HG03520 (cell line): ENCODE data around the gene KCTD3.

Experiments used
- ATAC-seq: cut with Tn5 transposase; IDR thresholded peaks from one replicate; pipeline ENCODE4 v1.9.1; 2021; ENCODE audit warnings: mild to moderate bottlenecking, moderate library complexity; ENCODE audit not compliant: unreplicated experiment

The KCTD3 gene

DNA sequence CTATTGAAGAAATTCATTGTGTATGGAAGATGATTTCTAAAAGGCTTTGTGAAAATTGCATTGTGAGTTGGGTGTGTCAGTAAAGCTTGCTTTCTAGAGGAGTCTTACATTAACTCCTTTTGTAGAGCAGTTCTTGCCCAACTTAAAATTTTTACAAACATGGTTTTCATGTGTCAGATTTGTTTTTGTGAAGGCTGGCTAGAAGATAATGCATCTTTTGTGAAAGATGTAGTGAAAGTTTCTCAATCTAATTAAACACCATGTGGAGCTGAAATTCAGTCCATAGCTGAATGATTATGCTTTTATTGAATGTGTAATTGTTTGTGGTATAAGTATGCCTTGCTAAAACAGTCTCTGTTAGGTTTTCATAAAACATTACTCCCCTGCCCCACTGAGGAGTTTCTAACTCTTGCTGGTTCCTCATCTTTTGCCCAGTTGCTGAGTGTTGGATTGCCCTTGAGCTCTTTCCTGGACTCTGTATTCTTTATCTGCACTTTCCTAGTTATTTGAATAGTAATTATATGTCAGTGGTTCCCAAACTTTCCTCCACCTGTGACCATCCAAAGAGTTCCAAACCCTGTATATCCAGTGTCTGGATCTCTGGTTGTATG is 38.0 kb downstream of the KCTD3 start:
- ATAC-seq: no peak

DNA sequence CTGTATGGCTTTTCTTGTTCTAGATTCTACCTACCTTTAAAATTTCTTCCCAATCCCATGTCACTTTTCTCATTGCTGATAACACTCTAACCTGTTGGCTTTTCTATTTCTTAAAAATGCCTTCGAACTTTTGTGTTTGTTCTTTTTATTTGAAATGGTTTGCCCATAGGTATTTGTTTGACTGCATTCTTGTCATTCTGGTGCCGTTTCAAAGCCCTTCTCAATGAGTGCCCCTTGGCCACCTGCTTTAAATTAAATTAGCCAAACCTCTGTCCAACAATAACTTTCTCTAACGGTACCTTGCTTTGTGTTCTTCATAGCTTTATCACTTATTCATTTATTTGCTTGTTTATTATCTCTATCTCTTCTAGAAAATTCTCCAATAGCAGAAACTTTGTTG is 38.9 kb downstream of the KCTD3 start:
- ATAC-seq: no peak

DNA sequence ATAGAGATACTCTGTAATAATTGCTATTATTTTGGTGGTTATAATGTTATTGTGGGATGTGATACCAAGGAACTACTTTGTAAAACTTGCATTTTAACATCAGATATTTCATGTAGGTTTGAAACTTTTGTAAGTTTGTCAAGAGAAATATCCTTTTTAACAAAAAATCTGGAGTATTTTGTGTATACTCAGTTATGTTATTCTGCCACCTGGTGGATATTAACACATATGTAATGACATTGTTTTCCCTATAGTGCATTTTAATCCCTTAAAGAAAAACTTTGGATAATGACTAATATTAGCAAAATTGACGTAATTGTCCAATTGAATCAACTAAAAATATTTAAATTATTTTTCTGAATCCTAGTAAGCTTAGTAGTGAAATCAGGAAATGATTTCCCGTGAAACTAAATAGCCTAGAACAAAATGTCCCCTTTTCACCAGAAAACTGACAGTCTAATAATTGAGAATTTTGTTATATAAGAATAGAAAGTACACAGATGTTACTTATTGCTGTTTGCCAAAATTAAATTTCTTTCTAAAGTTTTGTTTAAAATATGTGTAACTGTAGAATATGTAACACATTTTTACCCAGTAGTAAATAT is 39.6 kb downstream of the KCTD3 start:
- ATAC-seq: peak; percentile 47

DNA sequence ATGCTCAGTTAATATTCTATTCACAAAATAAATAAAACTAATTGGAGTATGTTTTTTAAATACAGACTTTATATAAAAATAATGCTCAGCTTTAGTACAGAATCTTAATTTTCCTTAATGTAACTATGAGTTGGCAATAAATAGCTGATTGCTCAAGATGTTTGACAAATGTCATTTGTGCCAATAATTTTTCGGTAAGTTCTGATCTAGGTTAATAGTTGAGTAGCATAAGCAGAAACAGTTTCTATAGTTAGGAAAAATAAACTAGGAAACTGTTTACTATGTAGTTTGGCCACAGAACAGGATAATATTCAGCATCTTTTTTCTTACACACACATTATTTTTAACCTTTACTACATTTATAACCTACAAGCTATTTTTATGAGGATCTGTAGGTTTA is 40.3 kb downstream of the KCTD3 start:
- ATAC-seq: no peak

DNA sequence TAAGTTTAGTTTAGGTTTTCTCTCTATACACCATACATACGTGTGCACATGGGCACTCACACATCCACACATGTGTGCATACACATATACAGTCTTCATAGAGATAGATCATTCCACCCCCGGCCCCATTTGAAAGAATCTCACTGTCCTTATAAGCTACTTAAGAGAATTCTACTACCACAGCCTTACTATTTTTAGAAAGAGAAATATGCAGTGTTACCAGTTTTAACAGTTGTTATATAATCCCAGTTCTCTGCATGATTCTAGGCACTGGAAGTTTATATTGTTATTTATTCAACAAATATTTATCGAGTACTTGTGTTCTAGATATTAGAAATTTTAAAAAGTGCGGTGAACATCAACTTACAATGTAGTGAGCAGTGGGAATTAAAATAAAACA is 41.5 kb downstream of the KCTD3 start:
- ATAC-seq: no peak

DNA sequence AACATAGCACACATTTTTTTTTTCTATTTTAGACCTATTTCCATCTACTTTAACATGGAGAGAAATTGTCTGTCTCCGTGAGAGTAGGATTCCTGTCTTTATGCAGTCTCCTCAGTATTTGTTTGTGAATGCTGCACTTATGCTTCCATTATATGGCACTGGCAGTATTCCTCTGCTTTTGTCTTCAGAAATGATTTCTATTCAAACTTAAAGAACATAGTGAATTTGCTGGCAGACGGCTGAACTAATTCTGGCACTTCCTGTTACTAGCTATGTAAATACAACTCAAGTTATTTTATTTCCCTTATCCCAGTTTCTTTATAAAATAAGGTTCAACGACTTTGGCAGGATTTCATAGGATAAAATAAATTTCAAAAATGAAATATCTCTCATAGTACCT is 45.3 kb downstream of the KCTD3 start:
- no peak for ATAC-seq

DNA sequence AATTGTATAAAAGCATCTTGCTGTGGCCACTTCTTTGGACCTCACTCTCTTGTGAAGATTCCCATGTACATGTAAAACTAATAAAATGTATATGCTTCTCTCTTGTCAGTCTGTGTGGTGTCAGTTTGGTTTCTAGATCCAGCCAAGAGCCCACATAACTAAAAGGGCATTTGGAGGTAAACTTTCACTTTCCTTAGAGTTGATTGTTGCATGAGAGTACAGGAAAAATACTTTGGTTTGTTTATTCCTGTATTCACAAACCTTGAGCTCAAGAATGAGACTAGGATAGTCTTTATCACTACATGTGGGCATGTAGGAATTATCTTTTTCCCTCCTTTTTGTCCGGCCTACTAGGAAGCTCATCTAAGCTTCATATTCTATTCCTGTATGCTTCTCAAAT is 50.9 kb downstream of the KCTD3 start:
- ATAC-seq: no peak

DNA sequence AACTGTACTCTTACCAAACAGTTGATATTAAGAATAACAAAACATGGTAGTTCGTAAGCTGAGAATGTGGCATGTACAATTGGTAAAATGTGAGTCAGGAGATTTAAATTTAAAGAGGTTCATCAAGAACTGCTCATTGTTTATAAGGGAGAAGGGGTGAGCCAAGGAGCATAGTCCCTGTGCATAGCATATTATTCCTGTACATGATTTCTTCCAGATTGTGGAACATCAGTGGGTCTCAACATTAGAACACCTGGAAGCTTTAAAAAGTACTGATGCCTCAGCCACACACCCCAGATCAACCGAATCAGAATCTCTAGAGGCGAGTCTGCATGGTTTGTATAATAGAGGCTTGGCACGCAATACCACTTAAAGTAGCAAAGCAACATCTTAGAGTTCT is 56.1 kb downstream of the KCTD3 start:
- no peak for ATAC-seq

DNA sequence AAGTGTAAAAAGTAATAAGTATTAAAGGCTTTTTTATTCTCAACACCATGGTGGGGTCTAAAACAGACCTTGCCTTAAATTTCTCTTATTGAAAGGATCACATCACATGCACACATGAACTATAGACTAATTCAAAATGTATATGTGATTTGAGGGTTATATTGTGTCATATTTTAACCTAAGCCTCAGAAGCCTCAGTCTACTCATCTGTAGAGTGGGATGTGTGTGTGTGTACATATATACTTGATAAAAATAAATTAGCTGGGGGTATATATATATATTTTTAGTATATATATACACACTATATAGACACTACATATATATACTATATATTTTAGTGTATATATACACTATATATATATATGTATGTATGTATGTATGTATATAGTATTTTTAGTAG is 58.8 kb downstream of the KCTD3 start:
- no peak for ATAC-seq

DNA sequence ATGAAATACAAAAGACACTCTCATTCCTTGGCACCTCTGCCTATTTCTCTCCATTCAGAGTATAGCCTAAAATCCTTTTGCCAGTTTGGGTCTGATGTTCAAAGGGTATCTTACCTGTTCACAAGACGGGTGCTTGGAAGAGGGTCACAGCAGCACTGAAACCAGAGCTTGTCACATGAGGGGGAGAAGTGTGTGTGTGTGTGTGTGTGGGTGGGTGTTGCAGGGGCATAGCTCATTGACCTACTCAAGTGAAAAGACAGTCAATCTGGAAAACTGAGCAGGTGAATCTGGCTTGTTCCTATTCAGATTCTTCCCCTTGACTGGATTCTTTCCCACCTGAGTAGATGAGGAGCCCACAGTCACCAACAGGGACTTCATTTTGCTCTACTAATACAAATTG is 63.9 kb downstream of the KCTD3 start:
- no peak for ATAC-seq

DNA sequence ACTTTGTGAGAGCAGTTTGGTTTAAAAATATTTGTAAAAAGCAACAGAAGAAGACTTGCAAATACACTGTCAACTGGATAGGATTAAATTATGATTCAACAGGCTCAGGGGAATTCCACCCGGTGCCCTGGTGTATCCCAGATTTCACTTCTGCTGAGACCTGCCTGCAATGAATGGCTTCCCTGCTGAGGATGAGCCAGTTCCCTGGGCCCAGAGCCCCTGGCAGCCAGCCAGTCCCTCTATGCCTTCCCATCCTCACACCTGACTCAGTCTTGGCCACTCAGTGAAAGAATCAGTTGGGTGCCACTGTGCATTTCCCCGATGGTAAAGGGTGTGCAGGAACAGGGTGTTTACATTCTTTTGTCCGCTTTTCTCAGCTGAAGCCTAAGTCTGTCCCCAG is 64.4 kb downstream of the KCTD3 start:
- no peak for ATAC-seq

DNA sequence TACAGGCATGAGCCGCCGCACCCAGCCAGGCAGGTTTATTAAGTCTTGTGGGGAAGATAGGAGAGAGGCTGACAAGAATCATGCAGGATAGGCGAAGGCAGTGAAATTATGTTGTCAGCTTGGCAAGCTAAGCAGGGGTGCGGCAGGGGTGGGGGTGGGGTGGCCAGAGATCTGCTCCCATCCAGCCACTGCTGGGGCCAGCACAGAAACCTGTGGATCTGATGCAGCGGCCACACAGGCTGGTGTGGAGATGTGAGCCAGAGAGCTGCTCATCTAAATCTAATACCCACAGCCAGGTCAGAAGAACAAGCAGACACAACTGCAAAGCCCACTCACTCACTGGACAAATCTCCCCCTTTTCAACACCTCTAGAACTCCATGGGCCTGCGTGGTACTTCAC is 68.7 kb downstream of the KCTD3 start:
- ATAC-seq: no peak

DNA sequence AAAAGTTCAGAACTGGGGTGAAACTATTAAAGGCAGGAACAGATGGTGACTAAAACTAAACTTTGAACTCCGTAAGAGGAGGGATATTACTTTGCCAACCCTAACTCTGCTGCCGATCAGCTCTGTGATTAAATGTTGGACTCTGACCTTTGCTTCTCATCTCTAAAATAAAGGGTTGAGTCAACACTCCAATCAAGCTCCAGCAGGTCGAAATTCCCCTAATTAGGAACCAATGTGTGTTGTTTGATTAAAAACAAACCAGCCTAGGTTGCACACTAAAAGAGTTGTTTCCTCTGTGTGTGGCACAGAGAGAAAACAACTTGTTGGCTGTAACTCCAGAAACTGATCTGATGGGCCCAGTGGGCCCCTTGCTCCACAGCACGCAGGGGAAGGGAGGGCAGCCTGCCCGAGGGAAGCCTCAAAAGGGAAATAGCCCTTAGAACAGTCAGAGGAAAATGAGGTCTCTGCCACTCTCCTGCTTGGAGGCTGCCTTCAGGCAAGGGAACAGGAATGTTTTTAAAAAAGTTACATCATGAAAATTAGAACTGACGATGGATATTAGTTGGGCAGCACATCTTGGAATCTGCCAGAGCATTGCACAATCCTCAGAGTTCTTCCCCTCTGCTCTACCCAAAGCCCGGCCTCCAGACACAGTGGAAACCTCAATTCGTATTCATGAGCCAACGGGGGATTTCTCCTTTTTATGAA is 69.3 kb downstream of the KCTD3 start:
- no peak for ATAC-seq

DNA sequence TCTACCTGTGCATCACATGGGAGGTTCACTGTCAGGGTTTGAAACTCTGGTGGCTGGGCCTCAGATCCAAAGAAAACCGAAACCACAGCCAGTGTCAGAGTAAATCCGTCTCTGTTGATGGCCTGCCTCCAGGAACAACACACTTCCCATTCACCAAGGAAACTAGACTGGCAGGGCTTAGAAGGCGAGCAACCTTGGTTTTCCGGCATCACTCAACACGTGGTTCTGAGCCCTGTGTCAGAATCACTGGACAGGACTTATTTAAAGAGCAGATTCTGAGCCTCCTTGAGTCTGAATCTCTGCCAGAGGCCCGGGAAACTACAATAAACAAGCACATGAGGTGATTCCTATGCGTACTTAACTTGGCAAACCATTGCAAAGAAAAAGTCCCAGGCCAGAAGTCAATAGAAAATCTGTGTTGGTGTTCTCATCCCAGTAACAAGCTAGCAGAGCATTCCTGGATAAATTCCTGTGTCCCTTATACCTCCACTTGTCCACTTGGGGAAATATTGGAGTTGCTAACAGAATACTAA is 70.0 kb downstream of the KCTD3 start:
- no peak for ATAC-seq

DNA sequence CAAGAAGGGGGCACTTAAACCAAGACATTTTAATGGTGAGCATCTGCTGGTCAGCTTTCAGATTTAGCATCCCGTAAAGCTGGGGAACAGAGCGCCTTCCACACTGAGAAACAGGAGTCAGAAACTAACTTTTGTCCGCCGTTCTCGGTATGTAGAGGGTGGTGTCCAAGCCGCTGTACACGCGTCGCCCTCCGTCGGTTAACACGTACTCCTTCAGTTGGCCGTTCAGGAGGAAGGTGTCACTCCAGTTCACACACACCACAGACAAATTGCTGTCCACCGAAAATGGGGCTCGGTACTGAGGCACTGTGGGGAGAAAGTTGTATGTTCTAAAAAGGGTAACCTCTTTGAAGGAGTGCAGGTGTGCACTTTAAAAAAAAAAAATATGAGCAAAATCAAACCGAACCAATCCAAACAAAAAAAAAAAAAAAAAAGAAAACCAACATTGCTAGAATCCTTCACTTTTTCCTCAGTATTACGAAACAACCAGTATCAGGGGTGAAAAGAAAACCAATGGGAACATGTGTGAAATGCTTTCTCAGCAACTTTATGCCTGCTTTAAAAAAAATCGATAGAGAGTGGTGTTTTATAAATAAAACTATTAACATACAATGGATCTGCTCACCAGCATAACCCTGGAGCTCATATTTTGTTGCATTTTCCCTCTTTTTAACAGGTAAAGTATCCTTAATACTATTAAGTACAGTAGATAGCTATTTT is 73.5 kb downstream of the KCTD3 start:
- ATAC-seq: no peak

DNA sequence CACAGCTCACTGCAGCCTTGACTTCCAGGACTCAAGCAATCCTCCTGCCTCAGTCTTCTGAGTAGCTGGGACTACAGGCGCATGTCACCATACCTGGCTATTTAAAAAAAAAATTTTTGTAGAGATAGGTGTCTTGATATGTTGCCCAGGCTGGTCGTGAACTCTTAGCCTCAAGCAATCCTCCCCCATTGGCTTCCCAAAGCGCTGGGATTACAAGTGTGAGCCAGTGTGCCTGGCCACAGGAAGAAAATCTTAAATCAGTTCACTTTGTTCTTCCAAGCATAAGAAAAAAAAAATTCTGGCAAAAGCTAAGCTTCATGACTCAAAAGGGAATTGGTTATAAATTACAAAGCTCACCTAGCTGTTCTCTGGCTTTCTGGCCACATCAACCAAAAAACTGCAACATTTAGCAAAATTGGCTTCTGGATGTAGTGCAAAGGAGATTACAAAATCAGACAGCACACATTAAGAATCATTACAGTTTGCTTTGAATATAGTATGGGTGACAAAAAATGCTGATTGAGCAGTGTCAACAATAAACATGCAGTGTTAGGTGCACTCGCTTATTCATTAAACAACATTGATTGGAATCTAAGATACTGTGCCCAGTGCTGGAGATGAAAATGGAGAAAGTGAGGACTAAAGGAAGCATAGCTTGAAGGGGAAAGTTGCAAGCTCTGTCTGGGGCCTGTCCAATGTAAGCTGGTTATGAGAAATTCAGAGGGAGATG is 76.7 kb downstream of the KCTD3 start:
- ATAC-seq: no peak

DNA sequence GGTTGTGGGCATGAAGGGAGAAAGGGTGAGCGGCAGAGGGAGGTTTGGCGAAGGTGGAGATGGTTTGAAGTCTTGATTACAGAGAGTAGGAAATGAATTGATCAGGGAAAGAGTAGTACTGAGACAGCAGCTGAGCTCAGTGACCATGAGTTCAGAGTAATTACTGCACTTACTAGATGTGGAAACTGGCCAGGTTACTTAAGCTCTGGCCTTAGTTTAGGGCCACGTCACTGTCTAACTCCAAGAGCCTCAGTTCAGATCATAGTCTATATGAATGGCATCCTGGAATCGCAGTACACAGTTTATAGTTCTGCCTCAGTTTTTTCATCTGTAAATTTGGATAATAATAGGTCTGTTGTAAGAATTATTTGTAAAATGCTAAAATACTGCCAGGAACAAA is 78.1 kb downstream of the KCTD3 start:
- ATAC-seq: no peak

DNA sequence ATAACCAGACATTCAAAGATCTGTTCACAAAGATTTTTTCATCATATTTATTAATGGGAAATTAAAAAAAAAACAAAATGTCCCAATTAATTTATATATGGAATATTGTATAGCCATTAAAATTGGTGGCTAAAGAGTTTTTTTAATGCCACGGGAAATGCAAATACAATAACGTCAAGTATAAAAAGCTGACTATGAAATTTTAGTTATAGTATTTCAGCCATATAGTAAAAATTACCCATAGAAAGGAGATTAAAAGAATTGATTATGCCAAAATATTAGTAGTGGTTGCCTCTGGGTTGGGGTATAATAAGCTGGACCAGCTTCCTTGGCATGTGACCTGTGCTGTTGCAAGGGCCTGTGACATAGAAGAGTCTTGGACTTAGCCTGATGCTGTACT is 78.8 kb downstream of the KCTD3 start:
- no peak for ATAC-seq

DNA sequence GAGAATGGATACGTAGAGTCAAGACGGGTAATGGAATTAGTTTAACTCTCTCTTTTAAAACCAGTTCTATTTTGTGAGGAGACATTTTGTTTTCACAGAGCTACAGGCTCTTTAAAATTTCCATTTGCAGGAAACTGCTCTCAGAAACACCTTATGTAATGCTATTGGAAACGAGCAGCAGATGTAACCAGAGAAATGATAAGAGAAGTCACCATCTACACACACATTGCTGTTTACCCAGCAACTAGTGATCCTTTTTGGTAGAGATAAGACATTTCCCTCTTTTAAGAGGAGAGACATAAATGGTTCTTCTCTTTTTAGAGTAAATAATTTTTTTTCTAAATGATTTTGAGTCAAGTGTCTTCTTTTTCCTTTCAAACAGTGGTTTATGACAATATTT is 80.6 kb downstream of the KCTD3 start:
- ATAC-seq: no peak

DNA sequence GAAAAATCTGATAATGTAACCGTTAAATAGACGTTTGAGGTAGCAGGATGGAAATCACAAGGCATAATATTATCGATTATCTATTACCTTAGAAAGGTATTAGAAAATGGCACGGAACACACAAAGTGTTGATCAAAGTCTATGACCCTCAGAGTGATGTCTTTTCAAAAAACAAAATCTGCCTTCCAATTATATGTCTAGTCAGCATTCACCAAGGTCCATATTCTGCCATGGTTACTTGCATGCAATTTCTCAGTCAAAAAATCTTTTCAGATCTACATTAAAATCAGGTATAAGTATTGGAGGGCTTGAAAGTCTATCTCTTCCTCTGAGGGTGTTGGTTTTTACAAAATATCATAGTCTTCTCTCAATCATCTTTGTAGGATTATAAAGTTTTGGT is 81.9 kb downstream of the KCTD3 start:
- no peak for ATAC-seq
